ENCODE results near the gene LINGO1. TPM values are rescaled to one million over a fixed set of nuclear protein-coding genes. Genes with fewer than 3 reads are reported as not detected.

Gene LINGO1
- total RNA-seq, 4 donors from 2014 or later: 0.13 to 1.1 (median 1.0) TPM; not detected in 1

GRCh38 chr15:77611767-77612166 is 20.9 kb downstream of the LINGO1 start:
- WGBS, 2 donors: 68 to 73% methylated on average over 7 to 8 of the region's 10 CpGs
- no peak for DNase-seq
- H3K4me1 ChIP-seq: no peaks in the 10 kb centered on the region
- intact Hi-C loops (cut with DNase I): no loop called here
- H3K36me3 ChIP-seq: no peaks in the 10 kb centered on the region
- H3K27me3 ChIP-seq: no peaks in the 10 kb centered on the region
- H3K4me3 ChIP-seq (replicated peaks in 1 of 3): no peak overlapping the region
- no peak overlapping the region for H3K27ac ChIP-seq
- TF ChIP-seq POLR2A (IDR thresholded peaks at IDR 0.05) (no peak), CTCF (IDR thresholded peaks at IDR 0.05) (no peak)
- no peaks in the 10 kb centered on the region for H3K9me3 ChIP-seq

GRCh38 chr15:77610731-77611130 is 22.0 kb downstream of the LINGO1 start:
- Histone ChIP-seq H3K9me3 (no peaks in the 10 kb centered on the region), H3K27ac (no peak overlapping the region), H3K36me3 (no peaks in the 10 kb centered on the region), H3K4me3 (replicated peaks in 1 of 3) (no peak overlapping the region), H3K27me3 (no peaks in the 10 kb centered on the region), H3K4me1 (no peaks in the 10 kb centered on the region)
- WGBS, 2 donors: 41 to 43% methylated on average over 9 of the region's 9 CpGs
- no peak for TF ChIP-seq POLR2A (IDR thresholded peaks at IDR 0.05)
- no peak for TF ChIP-seq CTCF (IDR thresholded peaks at IDR 0.05)
- no peak for DNase-seq
- intact Hi-C loops (cut with DNase I): no loop called here

GRCh38 chr15:77609558-77609957 is 23.2 kb downstream of the LINGO1 start:
- 73 to 80% methylated on average over 3 of the region's 3 CpGs for WGBS, 2 donors
- no peak for DNase-seq
- Histone ChIP-seq H3K4me1 (no peaks in the 10 kb centered on the region), H3K4me3 (replicated peaks in 1 of 3) (no peak overlapping the region), H3K27me3 (no peaks in the 10 kb centered on the region), H3K27ac (no peak overlapping the region), H3K36me3 (no peaks in the 10 kb centered on the region), H3K9me3 (no peaks in the 10 kb centered on the region)
- TF ChIP-seq POLR2A (IDR thresholded peaks at IDR 0.05) (no peak), CTCF (IDR thresholded peaks at IDR 0.05) (no peak)
- intact Hi-C loops (cut with DNase I): no loop called here

GRCh38 chr15:77608774-77609173 is 23.9 kb downstream of the LINGO1 start:
- Histone ChIP-seq H3K9me3 (no peaks in the 10 kb centered on the region), H3K4me1 (no peaks in the 10 kb centered on the region)

GRCh38 chr15:77607894-77608261 is 24.8 kb downstream of the LINGO1 start:
- no peaks in the 10 kb centered on the region for H3K9me3 ChIP-seq
- no peaks in the 10 kb centered on the region for H3K27me3 ChIP-seq
- H3K4me3 ChIP-seq (replicated peaks in 1 of 3): no peak overlapping the region
- H3K4me1 ChIP-seq: no peaks in the 10 kb centered on the region
- no peak for TF ChIP-seq CTCF (IDR thresholded peaks at IDR 0.05)
- H3K27ac ChIP-seq: no peak overlapping the region
- H3K36me3 ChIP-seq: no peaks in the 10 kb centered on the region
- intact Hi-C loops (cut with DNase I): no loop called here
- no peak for DNase-seq
- 95 to 97% methylated on average over 5 of the region's 5 CpGs for WGBS, 2 donors

More at GRCh38 chr15:77608774-77609173, 23.9 kb downstream of the LINGO1 start:
- no peak overlapping the region for H3K4me3 ChIP-seq (replicated peaks in 1 of 3)
- DNase-seq: no peak
- TF ChIP-seq CTCF (IDR thresholded peaks at IDR 0.05) (no peak), POLR2A (IDR thresholded peaks at IDR 0.05) (no peak)
- WGBS, 2 donors: 81 to 84% methylated on average over 6 of the region's 6 CpGs
- no peak overlapping the region for H3K27ac ChIP-seq
- no peaks in the 10 kb centered on the region for H3K27me3 ChIP-seq
- intact Hi-C loops (cut with DNase I): no loop called here
- no peaks in the 10 kb centered on the region for H3K36me3 ChIP-seq

Data from thyroid gland (tissue), 4 donors.